ENCODE results near the gene MKRN3. TPM values are rescaled to one million over a fixed set of nuclear protein-coding genes. Genes with fewer than 3 reads are reported as not detected.

Gene MKRN3
- total RNA-seq, 1 experiment from 2014 or later: 7.9 TPM

GRCh38 chr15:23574742-23575141 lies 9.3 kb downstream of the MKRN3 start:
- Histone ChIP-seq H3K9me3 (ENCODE audit: control insufficient read depth, insufficient read depth, low read depth, low read length) (no peaks in the 10 kb centered on the region), H3K4me1 (ENCODE audit: control insufficient read depth, insufficient read depth, low read length) (peaks cover 1% of the 10 kb centered on the region; the same call in 1 of the 2 replicates), H3K36me3 (ENCODE audit: control insufficient read depth, insufficient read depth, low read length) (no peaks in the 10 kb centered on the region), H3K27me3 (ENCODE audit: control insufficient read depth, insufficient read depth, low read length) (no peaks in the 10 kb centered on the region), H3K4me3 (ENCODE audit: low read depth in 2 of 2, low read length in 2 of 2) (no peak overlapping the region), H3K27ac (ENCODE audit: low read length) (no peak overlapping the region)
- ChIA-PET POLR2A (no interaction called here), CTCF (no interaction called here)
- intact Hi-C loops (cut with micrococcal nuclease; ENCODE audit: unreplicated experiment) (no loop called here), in situ Hi-C loops (cut with HindIII; ENCODE audit: low pct_unique_long_range_greater_than_20kb, low sequenced_read_pairs) (no loop called here)
- no peak for ATAC-seq
- no TSS peak for BruUV-seq (replicated peaks)
- no peak for DNase-seq (ENCODE audit: low read depth, low spot score)
- TF ChIP-seq POLR2AphosphoS5 (IDR thresholded peaks at IDR 0.05; ENCODE audit: low read depth, low read length): no peak

- Histone ChIP-seq H3K36me3 (ENCODE audit: control insufficient read depth, insufficient read depth, low read length) (no peaks in the 10 kb centered on the region), H3K4me1 (ENCODE audit: control insufficient read depth, insufficient read depth, low read length) (no peaks in the 10 kb centered on the region), H3K4me3 (ENCODE audit: low read depth in 2 of 2, low read length in 2 of 2) (no peak overlapping the region), H3K27ac (ENCODE audit: low read length) (no peak overlapping the region), H3K27me3 (ENCODE audit: control insufficient read depth, insufficient read depth, low read length) (no peaks in the 10 kb centered on the region), H3K9me3 (ENCODE audit: control insufficient read depth, insufficient read depth, low read depth, low read length) (no peaks in the 10 kb centered on the region)
- in situ Hi-C loops (cut with HindIII; ENCODE audit: low pct_unique_long_range_greater_than_20kb, low sequenced_read_pairs) (no loop called here), intact Hi-C loops (cut with micrococcal nuclease; ENCODE audit: unreplicated experiment) (no loop called here)
- ChIA-PET POLR2A (no interaction called here), CTCF (no interaction called here)
- DNase-seq (ENCODE audit: low read depth, low spot score): no peak
- no TSS peak for BruUV-seq (replicated peaks)
- TF ChIP-seq POLR2AphosphoS5 (IDR thresholded peaks at IDR 0.05; ENCODE audit: low read depth, low read length) (no peak), REST (IDR thresholded peaks at IDR 0.05; ENCODE audit: insufficient read depth in 1 of 2, low read depth in 2 of 2, low read length in 1 of 2) (no peak), TCF7L2 (IDR thresholded peaks at IDR 0.05; ENCODE audit: low read depth, low read length) (no peak), SIN3A (IDR thresholded peaks at IDR 0.05; ENCODE audit: borderline replicate concordance, insufficient read depth, low read depth, low read length) (no peak), CTCF (IDR thresholded peaks at IDR 0.05) (no peak)
- ATAC-seq: no peak
Observed at GRCh38 chr15:23576061-23576460, 10.6 kb downstream of the MKRN3 start.

- POLR2A ChIA-PET: no interaction called here
- ATAC-seq (no peak), DNase-seq (ENCODE audit: low read depth, low spot score) (no peak)
- Histone ChIP-seq H3K9me3 (ENCODE audit: control insufficient read depth, insufficient read depth, low read depth, low read length) (no peaks in the 10 kb centered on the region), H3K36me3 (ENCODE audit: control insufficient read depth, insufficient read depth, low read length) (no peaks in the 10 kb centered on the region), H3K4me3 (ENCODE audit: low read depth in 2 of 2, low read length in 2 of 2) (no peak overlapping the region), H3K27ac (ENCODE audit: low read length) (no peak overlapping the region), H3K4me1 (ENCODE audit: control insufficient read depth, insufficient read depth, low read length) (no peaks in the 10 kb centered on the region), H3K27me3 (ENCODE audit: control insufficient read depth, insufficient read depth, low read length) (no peaks in the 10 kb centered on the region)
- intact Hi-C loops (cut with micrococcal nuclease; ENCODE audit: unreplicated experiment): no loop called here
- CTCF ChIA-PET: no interaction called here
- in situ Hi-C loops (cut with HindIII; ENCODE audit: low pct_unique_long_range_greater_than_20kb, low sequenced_read_pairs): no loop called here
- no TSS peak for BruUV-seq (replicated peaks)
- no peak for TF ChIP-seq TCF7L2 (IDR thresholded peaks at IDR 0.05; ENCODE audit: low read depth, low read length)
- TF ChIP-seq CTCF (IDR thresholded peaks at IDR 0.05): no peak
- TF ChIP-seq POLR2AphosphoS5 (IDR thresholded peaks at IDR 0.05; ENCODE audit: low read depth, low read length): no peak
Observed at GRCh38 chr15:23578521-23579150, 13.2 kb downstream of the MKRN3 start.

Measured in Panc1 (cell line).